EH (cell line): ENCODE data around the gene ARL14.
A peak's percentile ranks its signal among the peaks of the same experiment; 100 is the strongest.
"Not testable (repeated sequence)": the region's sequence is repeated elsewhere in the genome, so short reads cannot be mapped to it uniquely, and the experiment has no call there.

Experiments
- DNase-seq: peaks from one replicate; pipeline ENCODE4 v3.0.0-alpha.2; 2015; ENCODE audit warnings: low read depth

Gene ARL14

GRCh38 chr3:160677459-160677881, 510 bp downstream of the ARL14 start:
- peak; percentile 41 for DNase-seq

GRCh38 chr3:160678292-160678842, 1.4 kb downstream of the ARL14 start:
- no peak for DNase-seq

DNA sequence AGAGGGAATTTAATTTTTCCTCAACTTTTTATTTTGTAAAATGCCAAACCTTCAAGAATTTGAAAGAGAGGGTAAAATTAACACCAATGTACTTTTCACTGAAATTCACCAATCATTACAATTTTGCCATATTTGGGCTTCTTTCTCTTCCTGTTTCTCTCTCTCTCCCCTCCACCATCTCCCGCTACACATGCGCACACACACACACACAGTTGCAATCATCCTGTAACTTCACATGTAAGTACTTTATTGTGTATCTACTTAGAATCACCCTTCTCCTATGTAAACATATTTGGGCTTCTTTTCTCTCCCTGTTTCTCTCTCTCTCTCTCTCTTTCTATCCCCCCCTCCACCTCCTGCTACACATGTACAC, 7.4 kb downstream of the ARL14 start:
- DNase-seq = no peak

DNA sequence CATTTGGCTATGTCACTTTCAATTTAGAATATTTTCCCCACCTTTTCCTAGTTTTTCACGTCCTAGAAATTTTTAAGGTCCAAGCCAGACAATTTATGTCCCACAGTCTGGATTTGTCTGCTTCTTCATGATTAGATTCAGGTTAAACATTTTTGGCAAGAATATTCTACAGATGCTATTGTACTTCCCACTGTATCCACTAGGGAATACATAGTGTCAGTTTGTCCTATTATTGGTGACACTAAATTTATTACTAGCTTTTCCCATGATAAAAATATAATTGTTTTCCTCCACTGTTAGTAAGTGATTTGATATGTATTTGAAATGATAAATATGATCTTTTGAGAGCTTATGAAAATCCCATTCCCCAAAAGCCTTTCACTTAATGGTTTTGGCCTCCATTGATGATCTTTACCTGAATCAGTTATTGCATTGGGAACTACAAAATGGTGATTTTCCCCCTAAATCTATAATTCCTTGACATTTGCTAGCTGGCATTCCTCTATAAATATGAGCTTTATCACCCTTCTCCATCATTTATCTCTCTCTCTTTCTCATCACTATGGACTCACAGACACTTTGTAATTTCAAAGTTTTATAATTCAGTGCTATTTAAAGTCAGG, 8.3 kb downstream of the ARL14 start:
- peak; percentile 9 for DNase-seq

GRCh38 chr3:160686955-160687535, 10.1 kb downstream of the ARL14 start:
- DNase-seq = peak; percentile 51

- no peak for DNase-seq
These were observed 14.2 kb downstream of the ARL14 start for GRCh38 chr3:160691151-160691550.

DNA sequence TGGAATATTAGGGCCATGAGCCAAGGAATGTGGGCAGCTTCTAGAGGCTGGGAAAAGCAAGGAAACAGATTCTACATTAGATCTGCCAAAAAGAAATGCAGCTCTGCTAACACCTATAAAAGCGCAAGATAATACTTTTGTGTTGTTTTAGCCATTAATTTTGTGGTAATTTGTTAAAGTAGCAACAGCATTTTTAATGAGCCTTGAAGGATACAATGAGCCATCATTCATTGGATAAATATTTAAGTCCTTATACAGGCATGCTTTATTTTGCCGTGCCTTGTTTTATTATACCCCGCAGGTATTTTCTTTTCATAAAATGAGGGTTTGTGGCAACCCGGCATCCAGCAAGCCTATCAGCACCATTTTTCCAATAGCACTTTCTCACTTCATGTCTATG, 15.0 kb downstream of the ARL14 start:
- DNase-seq = peak; percentile 58

DNA sequence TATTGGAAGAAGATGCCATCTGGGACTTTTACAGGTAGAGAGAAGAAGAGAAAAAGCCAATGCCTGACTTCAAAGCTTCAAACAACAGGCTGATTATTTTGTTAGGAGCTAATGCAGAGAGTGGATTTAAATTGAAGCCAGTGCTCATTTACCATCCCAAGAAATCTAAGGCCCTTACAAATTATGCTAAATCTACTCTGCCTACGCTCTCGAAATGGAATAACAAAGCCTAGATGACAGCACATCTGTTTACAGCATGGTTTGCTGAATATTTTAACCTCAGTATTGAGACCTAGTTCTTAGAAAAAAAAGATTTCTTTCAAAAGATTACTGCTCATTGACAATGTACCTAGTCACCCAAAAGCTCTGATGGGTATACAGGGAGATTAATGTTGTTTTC, 16.2 kb downstream of the ARL14 start:
- DNase-seq = no peak

GRCh38 chr3:160694345-160694744, 17.4 kb downstream of the ARL14 start:
- no peak for DNase-seq

- DNase-seq = no peak
These were observed 18.0 kb downstream of the ARL14 start for GRCh38 chr3:160695003-160695402.

DNA sequence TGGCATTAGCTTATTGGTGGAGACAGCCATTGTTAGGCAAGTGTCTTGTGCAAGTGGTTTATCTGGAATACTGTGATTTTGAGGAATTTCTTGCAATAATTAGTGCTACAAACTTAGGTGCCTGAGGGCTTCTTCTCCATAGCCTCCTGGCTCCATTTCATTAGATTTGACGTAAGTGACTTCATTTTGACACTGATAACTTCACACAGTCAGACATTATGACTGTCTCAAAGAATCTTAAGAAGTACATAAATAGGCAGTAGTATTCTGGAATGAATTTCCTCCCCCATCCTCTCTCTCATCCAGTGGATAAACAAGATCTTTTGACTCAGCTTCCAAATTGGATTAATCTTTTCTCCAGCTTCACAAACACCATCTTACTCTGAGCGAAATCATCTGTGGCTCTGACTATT, 19.0 kb downstream of the ARL14 start:
- peak; percentile 97 for DNase-seq

DNA sequence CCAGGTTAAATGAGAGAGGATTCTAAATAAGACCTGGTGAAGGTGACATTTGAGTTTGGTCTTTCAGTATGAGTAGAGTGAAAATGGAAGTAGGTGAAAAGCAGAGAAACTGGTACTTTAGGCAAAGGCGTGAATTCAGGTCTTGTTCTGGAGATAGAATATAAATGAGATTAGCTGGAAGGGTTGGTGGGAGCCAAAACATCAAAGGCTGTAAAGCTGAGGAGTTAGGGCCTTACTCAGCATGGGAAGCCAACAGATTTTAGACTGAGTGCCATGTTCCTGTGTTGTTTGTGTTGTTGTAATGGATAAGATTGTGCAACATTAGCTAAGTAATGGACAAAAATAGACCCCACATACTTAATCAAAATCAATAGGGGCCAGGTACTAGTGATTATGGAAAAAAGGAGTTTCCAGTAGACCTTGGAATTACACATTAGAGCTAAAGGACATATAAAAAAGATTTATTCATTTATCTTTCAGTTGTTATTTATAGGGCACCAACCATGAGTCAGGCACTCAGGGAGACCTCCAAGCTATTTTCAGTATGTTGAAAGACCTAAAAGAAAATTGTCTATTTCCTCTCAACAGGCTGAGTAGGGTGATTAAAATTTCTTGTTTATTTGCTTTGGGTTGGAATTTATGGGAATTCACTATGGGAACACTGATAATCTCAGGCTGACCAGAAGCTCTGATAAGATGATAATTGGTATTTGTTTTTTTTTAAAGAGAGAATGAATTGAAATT, 20.8 kb downstream of the ARL14 start:
- peak; percentile 96 for DNase-seq

- peak; percentile 54 for DNase-seq
These were observed 21.7 kb downstream of the ARL14 start for GRCh38 chr3:160698599-160699195.

DNA sequence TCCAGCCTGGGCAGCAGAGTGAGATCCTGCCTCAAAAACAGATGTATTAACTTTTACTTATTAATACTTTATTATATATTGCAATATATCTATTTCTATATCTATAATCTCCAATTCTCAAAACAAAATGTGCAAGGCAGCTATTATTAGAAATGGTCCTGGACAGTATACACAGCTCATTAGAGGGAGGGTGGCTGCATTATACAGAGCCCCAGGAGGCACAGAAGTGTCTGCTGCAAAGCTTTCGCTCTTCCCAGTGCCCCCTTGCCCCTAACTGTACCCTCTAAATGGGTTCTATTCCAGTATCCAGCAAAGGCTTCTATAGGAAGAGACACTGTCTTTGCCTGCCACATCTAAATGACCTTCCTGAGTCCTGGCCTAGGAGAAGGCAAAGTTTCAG, 24.5 kb downstream of the ARL14 start:
- DNase-seq = no peak

DNA sequence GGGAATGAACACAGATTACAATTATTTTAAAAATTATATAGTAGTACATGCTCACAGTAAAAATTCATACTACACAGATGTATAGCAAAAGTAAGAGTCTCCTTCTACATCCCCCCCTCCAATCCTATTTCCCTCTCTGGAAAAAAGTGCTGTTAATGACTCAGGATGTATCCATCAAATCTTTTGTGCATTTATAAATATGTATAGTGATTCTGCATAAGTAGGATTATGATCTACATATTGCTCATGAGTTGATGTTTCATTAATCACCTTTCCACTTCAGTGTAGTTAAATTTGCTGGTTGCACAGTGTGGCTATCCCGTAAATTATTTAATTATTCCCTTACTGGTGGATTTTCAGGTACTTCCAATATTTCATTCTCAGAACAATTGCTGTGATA, 25.3 kb downstream of the ARL14 start:
- no peak for DNase-seq

DNA sequence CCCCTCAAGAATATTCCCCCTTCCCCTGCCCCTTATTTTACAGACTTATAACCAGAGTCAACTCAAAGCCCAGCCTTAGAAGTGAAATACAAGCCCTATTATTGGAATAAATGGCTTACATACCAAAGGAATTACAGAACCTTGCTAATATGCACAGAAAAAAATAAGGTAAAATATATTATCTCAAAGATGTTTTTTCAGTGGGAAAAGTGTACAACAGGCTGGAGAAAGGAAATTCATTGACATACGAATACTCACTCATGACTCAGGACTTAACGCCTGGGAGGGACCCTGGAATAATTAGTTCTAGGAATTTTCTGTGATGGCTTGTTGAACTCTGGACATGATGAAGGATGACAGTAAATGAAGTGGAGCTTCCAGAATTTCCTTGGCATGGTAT, 27.0 kb downstream of the ARL14 start:
- peak; percentile 77 for DNase-seq

- peak; percentile 68 for DNase-seq
These were observed 30.3 kb downstream of the ARL14 start for GRCh38 chr3:160707187-160707794.

- DNase-seq = peak; percentile 3
These were observed 32.7 kb downstream of the ARL14 start for GRCh38 chr3:160709477-160710182.

- not testable (repeated sequence) for DNase-seq
These were observed 36.2 kb downstream of the ARL14 start for GRCh38 chr3:160713144-160713543.

DNA sequence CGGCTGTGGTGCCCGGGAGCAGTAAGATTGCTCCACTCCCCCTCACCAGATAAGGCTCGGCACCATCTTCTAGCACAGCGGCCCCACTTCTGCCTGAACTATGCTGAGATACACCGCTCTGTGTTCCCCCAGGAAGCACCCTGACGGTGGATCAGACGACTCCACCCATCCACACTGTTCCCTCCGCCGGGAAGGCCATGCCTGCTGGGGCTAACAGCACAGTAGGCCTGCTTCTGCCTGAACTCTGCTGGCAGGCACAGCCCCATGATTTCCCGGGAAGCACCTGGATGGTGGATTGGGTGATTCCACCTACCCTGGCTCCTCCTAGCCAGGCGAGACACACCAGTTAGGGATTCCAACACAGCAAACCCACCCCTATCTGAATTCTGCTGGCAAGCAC, 42.8 kb downstream of the ARL14 start:
- DNase-seq = no peak

- DNase-seq = no peak
These were observed 43.3 kb downstream of the ARL14 start for GRCh38 chr3:160720123-160720746.
